Stimulated activated CD8-positive, alpha-beta memory T cell treated with anti-CD3 and anti-CD28 coated beads, Interleukin-12 subunit alpha, Interleukin-12 subunit beta, amount 100 ng/mL, for 4 hours (primary cell): ENCODE measurements around the gene NFIX.
A peak's percentile ranks its signal among the peaks of the same experiment; 100 is the strongest.
"Not testable (repeated sequence)": the region's sequence is repeated elsewhere in the genome, so short reads cannot be mapped to it uniquely, and the experiment has no call there.

Source experiments
- DNase-seq: peaks from one replicate; pipeline ENCODE4 v3.0.0-alpha.2; 2020; ENCODE audit warnings: low read depth

Gene NFIX

DNA sequence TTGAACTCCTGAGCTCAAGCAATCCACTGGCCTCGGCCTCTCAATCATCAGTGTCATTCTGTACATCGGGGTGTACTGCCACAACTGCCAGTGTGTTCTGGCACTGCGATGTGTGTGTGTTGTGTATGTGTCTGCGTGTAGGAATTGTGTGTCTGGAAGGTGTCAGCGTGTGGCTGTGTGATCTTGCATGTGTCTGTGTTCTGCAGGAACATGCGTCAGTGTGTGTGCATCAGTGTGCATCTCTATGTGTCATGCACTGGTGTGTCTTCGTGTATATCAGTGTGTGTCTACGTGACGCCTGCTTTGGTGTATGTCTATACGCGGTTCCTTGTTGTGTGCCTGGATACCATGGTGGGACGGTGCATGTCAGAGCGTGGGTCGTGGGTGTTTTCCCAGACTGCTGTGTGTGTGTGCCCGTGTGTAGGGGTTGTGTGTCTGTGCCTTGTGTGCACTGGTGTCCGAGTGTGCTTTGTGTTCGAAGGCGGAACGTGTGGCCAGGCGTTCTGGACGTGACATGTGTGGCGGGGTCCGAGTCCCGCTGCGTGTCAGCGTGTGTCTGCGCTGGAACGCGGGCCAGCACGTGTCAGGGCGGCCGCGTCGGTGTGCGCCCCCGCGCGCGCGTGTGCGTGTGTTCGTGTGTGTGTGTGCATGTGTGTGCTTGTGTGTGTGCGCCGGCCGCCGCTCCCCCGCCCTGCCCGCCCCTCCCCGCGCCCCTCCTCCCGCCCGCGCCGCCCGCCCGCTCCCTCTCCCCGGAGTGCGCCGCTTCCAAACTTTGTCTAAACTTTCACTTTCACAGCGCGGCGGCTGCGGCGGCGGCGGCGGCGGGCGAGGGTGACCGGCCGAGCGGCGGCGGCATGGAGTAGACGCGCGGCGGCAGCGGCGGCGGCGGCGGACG, at the start of gene NFIX:
TSS of gene NFIX (plus strand) at position 775 of the 895 bp plus-strand sequence. CDS start 363 bp downstream, outside the sequence.
- peak; percentile 54 for DNase-seq

- DNase-seq = peak; percentile 98
Measured at GRCh38 chr19:12945479-12946091, 49.7 kb upstream of the NFIX start, which contains the start of gene RAD23A. Gene RAD23A, plus strand, starts transcription at chr19:12945862. Its CDS starts 87 bp downstream, at chr19:12945949.

DNA sequence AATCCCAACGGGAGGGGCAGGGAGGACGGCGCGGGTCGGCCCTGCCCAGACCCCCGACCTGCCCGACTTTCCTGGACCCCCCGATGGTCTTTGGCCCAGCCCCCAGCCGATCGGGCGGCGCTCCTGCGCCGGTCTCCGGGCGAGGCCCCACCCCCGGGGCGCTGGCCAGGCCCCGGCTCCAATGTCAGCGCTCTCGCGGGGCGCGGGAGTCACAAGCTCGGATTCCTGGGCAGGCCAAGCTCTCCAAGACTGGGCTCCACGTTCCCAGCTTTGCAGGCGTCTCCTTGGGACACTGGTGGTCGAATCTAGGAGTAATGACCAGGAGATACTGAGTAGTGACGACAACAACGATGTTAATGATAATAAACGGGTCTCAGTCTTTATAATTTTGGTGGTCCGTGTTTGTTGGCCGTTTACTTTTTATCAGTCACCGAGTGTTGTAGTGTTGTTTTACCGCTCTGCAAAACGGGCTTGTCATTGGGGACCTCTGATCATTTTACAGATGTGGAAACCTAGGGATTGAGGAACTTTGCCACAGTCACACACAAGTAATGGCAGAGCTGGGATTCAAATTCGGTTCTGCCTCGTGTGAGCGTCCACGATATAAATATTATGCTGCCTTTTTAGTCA, 49.1 kb upstream of the NFIX start:
- peak; percentile 34 for DNase-seq

GRCh38 chr19:12946731-12947496, 48.4 kb upstream of the NFIX start:
- DNase-seq = no peak

GRCh38 chr19:12947702-12948611, 47.3 kb upstream of the NFIX start:
- DNase-seq = no peak

DNA sequence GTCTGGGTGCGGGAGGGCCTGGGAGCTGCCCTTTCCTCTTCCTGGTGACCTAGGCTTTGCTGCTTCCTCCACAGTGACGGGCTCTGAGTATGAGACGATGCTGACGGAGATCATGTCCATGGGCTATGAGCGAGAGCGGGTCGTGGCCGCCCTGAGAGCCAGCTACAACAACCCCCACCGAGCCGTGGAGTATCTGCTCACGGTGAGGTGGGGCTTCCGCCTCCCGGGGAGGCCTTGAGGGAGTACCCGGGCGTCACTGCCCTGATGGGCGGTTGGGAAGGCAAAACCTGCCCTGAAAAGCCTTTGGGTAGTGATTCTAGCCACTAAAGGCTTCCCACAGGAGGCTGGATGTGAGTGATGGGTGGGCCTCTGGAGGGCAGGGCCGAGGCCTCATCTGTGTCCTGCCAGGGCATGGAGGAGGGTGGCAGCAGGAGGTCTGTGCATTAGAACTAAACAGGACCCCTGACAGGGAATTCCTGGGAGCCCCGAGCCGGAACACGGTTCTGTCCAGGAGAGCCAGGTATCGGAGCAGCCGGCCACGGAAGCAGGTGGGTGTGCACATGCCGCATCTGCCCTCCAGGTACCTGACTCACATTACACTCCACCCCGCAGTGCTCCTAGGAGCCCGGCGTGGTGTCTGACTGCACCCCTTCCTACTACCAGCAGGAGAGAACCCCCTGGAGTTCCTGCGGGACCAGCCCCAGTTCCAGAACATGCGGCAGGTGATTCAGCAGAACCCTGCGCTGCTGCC, 46.5 kb upstream of the NFIX start:
- no peak for DNase-seq

DNA sequence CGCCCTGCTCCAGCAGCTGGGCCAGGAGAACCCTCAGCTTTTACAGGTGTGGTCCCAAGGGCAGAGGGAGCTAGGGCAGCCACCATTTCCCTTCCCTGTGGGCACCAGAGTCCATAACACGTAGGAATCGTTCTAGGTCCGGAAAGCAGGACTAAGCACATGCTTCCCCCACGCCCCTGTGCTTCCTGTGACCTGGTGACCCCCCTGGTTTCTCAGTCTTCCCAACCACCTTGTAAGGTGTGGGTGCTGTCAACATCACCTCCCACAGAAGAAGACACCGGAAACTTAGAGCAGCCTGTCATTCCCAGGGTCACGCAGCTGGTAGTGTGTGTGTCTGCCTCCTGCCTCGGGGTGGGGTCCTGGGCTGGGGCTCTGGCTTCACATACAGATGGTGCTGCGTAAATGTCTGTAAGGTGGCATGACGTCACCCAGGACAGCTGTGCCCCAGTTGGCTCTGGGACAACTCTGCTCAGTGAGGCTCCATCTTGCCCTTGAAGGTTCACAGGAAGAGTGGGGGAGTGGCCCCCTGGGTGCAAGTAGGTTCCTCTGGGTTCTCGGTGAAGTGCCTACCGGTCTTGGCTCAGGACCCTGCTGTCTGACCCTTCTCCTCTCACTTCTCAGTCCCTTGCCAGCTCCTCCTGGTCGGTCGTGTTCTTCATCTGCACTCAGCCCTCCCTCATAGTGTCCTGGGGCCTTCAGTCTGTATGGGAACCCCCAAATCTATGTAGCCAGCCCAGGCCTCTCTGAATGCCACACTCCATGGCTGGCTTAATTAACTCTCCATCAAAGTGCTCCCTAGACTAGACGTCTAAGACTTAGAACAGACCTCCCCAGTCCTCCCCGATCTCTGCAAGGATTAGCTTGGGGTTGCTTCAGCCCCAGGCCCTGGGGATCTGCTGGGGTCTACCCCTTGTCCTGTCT, 45.7 kb upstream of the NFIX start:
- no peak for DNase-seq

DNA sequence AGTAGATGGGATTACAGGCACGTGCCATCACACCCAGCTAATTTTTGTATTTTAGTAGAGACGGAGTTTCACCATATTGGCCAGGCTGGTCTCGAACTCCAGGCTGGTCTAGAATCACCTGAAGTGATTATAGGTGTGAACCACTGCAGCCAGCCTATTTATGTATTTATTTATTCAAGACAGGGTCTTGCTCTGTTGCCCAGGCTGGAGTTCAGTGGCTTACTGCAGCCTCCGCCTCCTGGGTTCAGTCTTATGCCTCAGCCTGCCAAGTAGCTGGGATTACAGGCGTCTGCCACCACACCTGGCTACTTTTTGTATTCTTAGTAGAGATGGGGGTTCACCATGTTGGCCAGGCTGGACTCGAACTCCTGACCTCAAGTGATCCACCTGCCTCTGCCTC, 43.2 kb upstream of the NFIX start:
- not testable (repeated sequence) for DNase-seq

- DNase-seq = no peak
Measured at GRCh38 chr19:12952488-12953137, 42.7 kb upstream of the NFIX start.

- DNase-seq = no peak
Measured at GRCh38 chr19:12953138-12953798, 42.0 kb upstream of the NFIX start.

DNA sequence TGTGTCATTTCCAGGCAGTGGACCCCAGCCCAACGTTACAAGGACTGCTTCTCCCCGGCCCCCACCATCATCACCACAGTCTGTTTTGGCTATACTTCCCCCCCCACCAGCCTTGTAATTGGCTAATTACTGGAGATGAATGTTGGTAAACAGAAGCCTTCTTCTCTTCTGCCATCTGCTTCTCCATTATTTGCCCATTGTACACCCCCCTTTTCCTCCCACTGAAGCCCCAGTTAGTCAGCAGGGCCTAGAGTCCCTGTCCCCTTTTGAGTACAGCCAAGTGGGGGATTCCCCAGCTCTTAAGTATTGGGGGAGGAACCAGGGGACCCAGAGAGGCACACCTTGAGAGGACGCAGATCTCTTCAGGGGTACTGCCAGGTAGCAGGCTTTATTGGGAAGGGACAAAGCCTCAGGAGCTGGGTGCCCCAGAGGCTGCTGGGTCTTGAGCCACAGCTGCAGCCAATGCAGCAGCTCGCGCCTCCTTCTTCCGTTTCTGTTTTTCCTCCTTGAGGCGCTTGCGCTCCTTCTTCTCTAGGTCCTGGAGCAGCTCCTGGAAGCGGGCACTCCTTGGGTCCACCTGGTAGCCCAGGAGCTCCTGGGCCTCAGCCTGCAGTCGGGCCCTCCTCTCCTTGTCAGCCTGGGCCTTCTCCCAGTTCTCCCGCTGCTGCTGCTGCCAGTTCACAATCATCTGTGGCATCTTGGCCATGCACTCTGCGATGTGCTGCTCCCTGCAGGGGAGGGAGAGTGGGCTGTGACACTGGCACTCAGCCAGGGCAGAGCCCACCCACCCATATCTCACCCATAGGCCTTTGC, 41.3 kb upstream of the NFIX start:
- DNase-seq = no peak

DNA sequence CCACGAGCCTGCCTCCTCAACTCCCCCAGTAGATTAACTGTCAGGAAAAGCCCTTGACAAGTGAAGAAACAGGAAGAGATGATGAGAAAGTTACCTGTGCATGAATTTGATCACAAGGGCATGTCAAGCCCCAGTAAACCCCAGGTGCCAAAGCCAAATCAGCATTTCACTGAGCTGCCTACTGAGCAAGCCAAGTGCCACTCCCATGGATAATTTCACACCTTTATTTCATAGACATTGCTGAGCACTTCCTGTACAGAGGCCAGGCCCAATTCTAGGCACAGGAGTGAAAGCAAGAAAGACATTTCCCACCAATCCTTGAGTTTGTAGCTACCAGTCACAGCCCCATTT, 40.7 kb upstream of the NFIX start:
- DNase-seq = no peak

DNA sequence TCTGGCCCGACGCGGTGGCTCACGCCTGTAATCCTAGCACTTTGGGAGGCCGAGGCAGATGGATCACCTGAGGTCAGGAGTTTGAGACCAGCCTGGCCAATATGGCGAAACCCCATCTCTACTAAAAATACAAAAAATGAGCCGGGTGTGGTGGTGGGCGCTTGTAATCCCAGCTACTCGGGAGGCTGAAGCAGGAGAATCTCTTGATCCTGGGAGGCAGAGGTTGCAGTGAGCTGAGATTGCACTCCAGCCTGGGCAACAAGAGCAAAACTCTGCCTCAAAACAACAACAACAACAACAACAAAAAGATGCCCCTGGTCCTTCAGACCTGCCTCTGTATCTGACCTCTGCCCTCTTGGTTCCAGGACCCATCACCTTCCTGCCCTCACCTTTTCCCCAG, 39.7 kb upstream of the NFIX start:
- DNase-seq = not testable (repeated sequence)

- DNase-seq = no peak
Measured at GRCh38 chr19:12955996-12956395, 39.3 kb upstream of the NFIX start.

DNA sequence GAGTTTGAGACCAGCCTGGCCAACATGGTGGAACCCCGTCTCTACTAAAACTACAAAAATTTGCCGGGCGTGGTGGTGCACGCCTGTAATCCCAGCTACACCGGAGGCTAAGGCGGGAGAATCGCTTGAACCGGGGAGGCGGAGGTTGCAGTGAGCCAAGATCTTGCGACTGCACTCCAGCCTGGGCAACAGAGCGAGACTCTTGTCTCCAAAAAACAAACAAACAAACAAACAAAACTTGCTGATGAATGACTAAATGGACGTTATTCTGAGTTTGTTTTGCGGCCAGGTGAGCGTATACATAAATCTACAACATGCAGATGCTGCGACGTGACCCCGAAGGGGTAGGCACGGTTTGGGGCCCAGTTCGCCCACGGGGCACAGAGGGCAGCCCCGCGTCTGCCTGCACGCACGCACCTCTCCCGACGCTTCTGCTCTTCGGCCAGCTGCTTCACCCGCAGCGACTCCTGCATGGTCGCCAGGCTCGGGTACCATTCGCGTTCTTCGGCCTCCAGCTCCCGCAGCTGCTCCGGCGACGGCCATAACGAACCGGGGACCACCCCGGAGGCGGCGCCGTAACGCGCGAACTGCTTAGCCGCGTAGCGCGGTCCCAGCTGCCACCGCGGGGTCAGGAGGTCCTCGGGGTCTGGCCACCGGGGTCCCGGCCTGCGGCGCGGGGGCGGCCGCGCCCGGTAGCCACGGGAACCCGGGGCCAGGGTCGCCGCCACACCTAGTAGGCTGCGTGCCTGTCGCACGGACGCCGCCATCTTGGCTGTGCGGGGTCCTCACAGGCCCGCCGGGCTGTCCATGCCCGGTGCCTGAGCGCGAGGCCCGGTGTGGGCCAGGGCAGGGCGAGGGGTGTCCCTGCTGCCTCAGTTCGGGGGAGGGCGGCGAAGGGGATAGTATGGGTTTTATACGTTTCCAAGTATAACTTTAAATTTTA, 38.6 kb upstream of the NFIX start, which contains the start of gene GADD45GIP1:
TSS of gene GADD45GIP1 (minus strand) at position 778 of the 943 bp plus-strand sequence. CDS start at position 767, 11 bp downstream.
- peak; percentile 73 for DNase-seq

DNA sequence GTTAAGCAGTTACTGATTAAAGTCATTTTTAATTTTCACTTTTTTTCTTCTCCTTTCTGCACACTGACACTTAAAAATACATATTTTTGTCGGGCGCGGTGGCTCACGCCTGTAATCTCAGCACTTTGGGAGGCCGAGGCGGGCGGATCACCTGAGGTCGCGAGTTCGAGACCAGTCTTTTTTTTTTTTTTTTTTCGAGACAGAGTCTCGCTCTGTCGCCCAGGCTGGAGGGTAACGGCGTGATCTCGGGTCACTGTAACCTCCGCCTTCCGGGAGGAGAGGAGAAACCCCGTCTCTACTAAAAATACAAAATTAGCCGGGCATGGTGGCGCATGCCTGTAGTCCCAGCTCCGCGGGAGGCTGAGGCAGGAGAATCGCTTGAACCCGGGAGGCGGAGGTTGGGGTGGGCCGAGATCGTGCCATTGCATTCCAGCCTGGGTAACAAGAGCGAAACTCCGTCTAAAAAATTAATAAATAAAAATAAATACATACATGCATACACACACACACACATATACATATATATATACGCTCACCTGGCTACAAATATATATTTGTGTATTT, 37.8 kb upstream of the NFIX start:
- not testable (repeated sequence) for DNase-seq
